Activated CD4-positive, CD25-positive, alpha-beta regulatory T cell treated with anti-CD3 and anti-CD28 coated beads, Interleukin-2, amount 50 U/mL, for 16 hours (primary cell): ENCODE measurements around the gene PTGFR.

Experiments used
- DNase-seq: peaks from one replicate; pipeline ENCODE4 v3.0.0-alpha.2; 2020; ENCODE audit warnings: low read depth, low spot score

Gene PTGFR

GRCh38 chr1:78587211-78587610, 96.4 kb downstream of the PTGFR start:
- no peak for DNase-seq
